ENCODE results near the gene PSENEN. TPM values are rescaled to one million over a fixed set of nuclear protein-coding genes. Genes with fewer than 3 reads are reported as not detected.

PSENEN gene
- total RNA-seq, 2 donors from 2014 or later = 39.9 to 65.2 TPM

- DNase-seq (ENCODE audit: low spot score) = no peak
- 90% methylated on average over 5 of the region's 5 CpGs for WGBS
- Histone ChIP-seq H3K4me3 (peak overlapping the region in 1 of 2 donors; percentile 94), H3K9me3 (no peaks in the 10 kb centered on the region), H3K27me3 (replicated peaks; ENCODE audit: insufficient read depth) (no peaks in the 10 kb centered on the region), H3K36me3 (no peaks in the 10 kb centered on the region), H3K4me1 (replicated peaks) (peaks cover 13% of the 10 kb centered on the region), H3K27ac (no peak overlapping the region)
- intact Hi-C loops (cut with DNase I) = loop anchor here (10.0 kb wide), 1 partner anchor 468 kb away; the partner anchor contains the start of genes ZNF146 and ZNF565
- TF ChIP-seq POLR2AphosphoS5 (IDR thresholded peaks at IDR 0.05) (no peak), POLR2A (IDR thresholded peaks at IDR 0.05) (no peak)
- TF ChIP-seq, protein P1, sequence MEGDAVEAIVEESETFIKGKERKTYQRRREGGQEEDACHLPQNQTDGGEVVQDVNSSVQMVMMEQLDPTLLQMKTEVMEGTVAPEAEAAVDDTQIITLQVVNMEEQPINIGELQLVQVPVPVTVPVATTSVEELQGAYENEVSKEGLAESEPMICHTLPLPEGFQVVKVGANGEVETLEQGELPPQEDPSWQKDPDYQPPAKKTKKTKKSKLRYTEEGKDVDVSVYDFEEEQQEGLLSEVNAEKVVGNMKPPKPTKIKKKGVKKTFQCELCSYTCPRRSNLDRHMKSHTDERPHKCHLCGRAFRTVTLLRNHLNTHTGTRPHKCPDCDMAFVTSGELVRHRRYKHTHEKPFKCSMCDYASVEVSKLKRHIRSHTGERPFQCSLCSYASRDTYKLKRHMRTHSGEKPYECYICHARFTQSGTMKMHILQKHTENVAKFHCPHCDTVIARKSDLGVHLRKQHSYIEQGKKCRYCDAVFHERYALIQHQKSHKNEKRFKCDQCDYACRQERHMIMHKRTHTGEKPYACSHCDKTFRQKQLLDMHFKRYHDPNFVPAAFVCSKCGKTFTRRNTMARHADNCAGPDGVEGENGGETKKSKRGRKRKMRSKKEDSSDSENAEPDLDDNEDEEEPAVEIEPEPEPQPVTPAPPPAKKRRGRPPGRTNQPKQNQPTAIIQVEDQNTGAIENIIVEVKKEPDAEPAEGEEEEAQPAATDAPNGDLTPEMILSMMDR (IDR thresholded peaks at IDR 0.05) = no peak
Observed at GRCh38 chr19:35746531-35746930, 1.1 kb downstream of the PSENEN start.

DNA sequence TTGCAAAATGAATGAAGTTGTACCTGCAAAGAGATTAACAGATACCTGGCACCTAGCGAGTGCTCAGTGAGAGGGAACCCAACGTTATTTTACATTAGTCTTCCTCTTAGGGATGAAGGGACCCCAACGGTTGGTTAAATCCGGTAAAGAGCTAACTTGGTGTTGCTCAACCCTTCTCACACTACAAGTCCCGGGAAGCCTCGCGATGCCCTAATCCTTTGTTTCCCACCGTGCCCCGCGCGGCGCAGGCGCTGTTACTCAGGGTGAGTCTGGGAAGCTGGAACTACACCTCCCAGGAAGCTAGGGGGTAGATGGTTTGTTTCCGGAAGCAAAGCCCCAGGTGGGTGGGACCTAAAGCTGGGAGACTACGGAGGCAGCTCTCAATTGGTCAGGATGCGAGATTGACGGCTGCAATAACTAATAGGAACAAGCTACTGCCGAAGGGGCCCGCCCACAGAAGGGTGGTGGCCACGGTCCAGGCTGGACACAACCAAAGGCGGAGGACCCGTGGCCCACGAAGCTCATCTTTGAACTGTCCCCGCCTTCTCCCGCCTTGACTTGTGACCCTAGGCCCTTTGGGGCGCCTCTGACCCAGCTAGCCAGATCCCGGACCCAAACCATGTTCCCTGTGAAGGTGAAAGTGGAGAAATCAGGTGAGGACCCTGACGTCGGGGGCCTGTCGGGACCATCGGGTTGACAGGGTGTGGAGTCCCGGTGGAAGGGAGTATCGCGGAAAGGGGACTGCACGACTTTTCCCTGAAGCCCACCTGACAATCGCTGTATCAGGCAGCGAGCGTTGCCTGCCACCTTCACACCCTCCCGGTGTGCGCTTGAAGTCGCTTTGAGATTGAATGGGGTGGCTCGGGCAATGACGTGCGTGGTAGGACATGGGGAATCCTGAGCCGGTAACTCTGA is 2.9 kb downstream of the PSENEN start, which contains the start of gene LIN37:
Gene LIN37, plus strand, starts transcription at position 471 of the 915 bp plus-strand sequence. Its CDS starts 149 bp downstream, at position 620.
- Histone ChIP-seq H3K9me3 (no peaks in the 10 kb centered on the region), H3K27ac (peak within 1 kb of the TSS; percentile 71 to 77), H3K4me1 (replicated peaks) (peaks cover 13% of the 10 kb centered on the region), H3K36me3 (peaks cover 0 to 10% of the 10 kb centered on the region in 2 donors), H3K4me3 (peak within 1 kb of the TSS; percentile 81), H3K27me3 (replicated peaks; ENCODE audit: insufficient read depth) (no peaks in the 10 kb centered on the region)
- WGBS = under 1% methylated on average over 45 of the region's 45 CpGs
- DNase-seq (ENCODE audit: low spot score) = peak; percentile 99
- intact Hi-C loops (cut with DNase I) = loop anchor here (10.0 kb wide), 1 partner anchor 466 kb away; the partner anchor contains the start of genes ZNF146 and ZNF565
- TF ChIP-seq POLR2A (IDR thresholded peaks at IDR 0.05) = peak; percentile 77
- peak; percentile 100 for TF ChIP-seq POLR2AphosphoS5 (IDR thresholded peaks at IDR 0.05)
- TF ChIP-seq, protein P1 (IDR thresholded peaks at IDR 0.05) = peak in 3 of 4 experiments; percentile 8 to 67 (median 60)

DNA sequence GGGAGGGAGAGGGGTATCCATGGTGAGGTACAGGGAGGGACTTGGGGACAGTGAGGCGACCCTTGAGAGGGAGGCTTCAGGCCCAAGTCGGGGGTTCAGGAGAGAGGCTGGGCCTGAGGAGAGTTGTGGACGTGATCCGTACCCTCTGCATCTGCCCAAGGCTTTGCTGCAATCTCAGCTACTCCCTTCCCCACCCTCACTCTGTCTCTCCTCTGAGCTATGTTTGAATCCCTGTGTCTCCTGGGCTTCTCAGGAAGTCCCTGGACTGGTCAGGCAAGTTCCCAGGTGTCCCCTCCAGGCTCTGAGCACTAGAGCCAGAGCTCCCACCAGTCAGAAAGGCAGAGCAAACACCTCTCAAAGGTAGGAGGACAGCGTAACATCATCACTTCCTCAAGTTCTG is 4.7 kb downstream of the PSENEN start:
- peaks cover 0 to 17% of the 10 kb centered on the region in 2 donors for H3K36me3 ChIP-seq
- 72% methylated on average over 5 of the region's 5 CpGs for WGBS
- TF ChIP-seq, protein P1 (IDR thresholded peaks at IDR 0.05) = no peak
- TF ChIP-seq POLR2A (IDR thresholded peaks at IDR 0.05) (no peak), POLR2AphosphoS5 (IDR thresholded peaks at IDR 0.05) (no peak)
- H3K4me1 ChIP-seq (replicated peaks) = peaks cover 13% of the 10 kb centered on the region
- no peak overlapping the region for H3K4me3 ChIP-seq
- no peak for DNase-seq (ENCODE audit: low spot score)
- H3K9me3 ChIP-seq = no peaks in the 10 kb centered on the region
- no peak overlapping the region for H3K27ac ChIP-seq
- intact Hi-C loops (cut with DNase I) = loop anchor here (10.0 kb wide), 1 partner anchor 305 kb away; the partner anchor contains the start of genes THAP8 and WDR62
- H3K27me3 ChIP-seq (replicated peaks; ENCODE audit: insufficient read depth) = no peaks in the 10 kb centered on the region

DNA sequence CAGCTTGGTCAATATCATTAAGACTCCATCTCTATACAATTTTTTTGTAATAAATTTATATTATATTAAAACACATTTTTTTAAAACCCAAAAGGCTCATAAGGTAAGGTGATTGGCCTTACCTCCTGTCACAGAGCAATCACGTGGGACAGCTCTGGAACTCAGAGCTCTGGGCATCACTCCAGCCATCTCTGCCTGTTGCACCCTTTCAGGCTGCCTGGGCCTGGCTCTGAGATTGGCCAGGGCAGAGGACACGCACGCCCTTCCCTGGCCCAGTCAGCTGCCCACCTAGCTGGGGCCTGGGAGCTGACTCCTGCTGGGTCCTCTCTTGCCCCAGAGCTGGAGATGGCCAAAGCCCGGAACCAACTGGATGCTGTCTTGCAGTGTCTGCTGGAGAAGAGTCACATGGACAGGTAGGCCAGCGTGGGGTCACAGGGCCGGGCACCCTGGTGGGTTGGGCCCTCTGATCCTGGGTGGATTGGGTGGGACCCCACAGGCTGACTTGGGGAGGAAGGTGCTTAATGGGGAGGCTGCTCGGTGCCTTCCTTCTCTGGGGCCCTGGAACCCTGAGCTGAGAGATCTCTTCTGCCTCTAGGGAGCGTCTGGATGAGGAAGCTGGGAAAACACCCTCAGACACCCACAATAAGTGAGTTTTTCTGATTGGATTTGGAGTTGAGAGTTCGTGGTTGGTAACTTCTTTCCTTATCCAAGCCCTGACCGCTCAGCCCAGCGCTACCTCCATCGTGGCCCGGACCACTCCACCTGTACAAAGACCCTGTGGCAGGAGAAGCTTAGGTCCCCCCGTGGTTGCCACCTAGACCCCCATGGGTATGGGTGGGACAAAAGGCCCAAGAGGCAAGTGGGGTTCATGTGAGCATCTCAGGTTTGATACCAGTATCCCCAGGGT is 6.6 kb downstream of the PSENEN start:
- Histone ChIP-seq H3K36me3 (peaks cover 0 to 17% of the 10 kb centered on the region in 2 donors), H3K27me3 (replicated peaks; ENCODE audit: insufficient read depth) (no peaks in the 10 kb centered on the region), H3K4me1 (replicated peaks) (peaks cover 5% of the 10 kb centered on the region), H3K27ac (no peak overlapping the region), H3K9me3 (no peaks in the 10 kb centered on the region), H3K4me3 (no peak overlapping the region)
- WGBS = 91% methylated on average over 14 of the region's 14 CpGs
- TF ChIP-seq POLR2A (IDR thresholded peaks at IDR 0.05) = no peak
- TF ChIP-seq POLR2AphosphoS5 (IDR thresholded peaks at IDR 0.05) = no peak
- TF ChIP-seq, protein P1 (IDR thresholded peaks at IDR 0.05) = no peak
- no peak for DNase-seq (ENCODE audit: low spot score)
- intact Hi-C loops (cut with DNase I) = loop anchor here (10.0 kb wide), 1 partner anchor 303 kb away; the partner anchor contains the start of genes THAP8 and WDR62
